Mucosa of rectum (tissue), 2 donors: ENCODE results near the gene CCDC85A.

ENCODE experiments used
- H3K27ac ChIP-seq, 2 donors: one replicate each; pipeline ENCODE4 v1.7.0; 2013; ENCODE audit warnings: inconsistent platforms in 2 of 2, low read depth in 2 of 2, low read length in 2 of 2
- H3K27me3 ChIP-seq, 2 donors: one replicate each; pipeline ENCODE4 v1.7.0; 2013; ENCODE audit warnings: low read length in 2 of 2; ENCODE audit not compliant: control insufficient read depth in 2 of 2, insufficient read depth in 2 of 2
- H3K36me3 ChIP-seq, 2 donors: one replicate each; pipeline ENCODE4 v1.7.0; 2013; ENCODE audit warnings: low read length in 2 of 2; ENCODE audit not compliant: control insufficient read depth in 2 of 2, insufficient read depth in 2 of 2
- H3K4me1 ChIP-seq, 2 donors: one replicate each; pipeline ENCODE4 v1.7.0; 2013; ENCODE audit warnings: low read length in 2 of 2, mild to moderate bottlenecking in 1 of 2; ENCODE audit not compliant: control insufficient read depth in 2 of 2, insufficient read depth in 2 of 2
- H3K4me3 ChIP-seq, 2 donors: one replicate each; pipeline ENCODE4 v1.7.0; 2013; ENCODE audit warnings: low read length in 2 of 2
- H3K9ac ChIP-seq, 2 donors: one replicate each; pipeline ENCODE4 v1.7.0; 2013; ENCODE audit warnings: low read length in 2 of 2, low read depth in 1 of 2, mild to moderate bottlenecking in 1 of 2
- H3K9me3 ChIP-seq, 2 donors: one replicate each; pipeline ENCODE4 v1.7.0; 2013; ENCODE audit warnings: low read length in 2 of 2; ENCODE audit not compliant: control insufficient read depth in 2 of 2
- donor health status: healthy.
- donor health status: Normal muscosa, but diverticular disease.

The CCDC85A gene

DNA sequence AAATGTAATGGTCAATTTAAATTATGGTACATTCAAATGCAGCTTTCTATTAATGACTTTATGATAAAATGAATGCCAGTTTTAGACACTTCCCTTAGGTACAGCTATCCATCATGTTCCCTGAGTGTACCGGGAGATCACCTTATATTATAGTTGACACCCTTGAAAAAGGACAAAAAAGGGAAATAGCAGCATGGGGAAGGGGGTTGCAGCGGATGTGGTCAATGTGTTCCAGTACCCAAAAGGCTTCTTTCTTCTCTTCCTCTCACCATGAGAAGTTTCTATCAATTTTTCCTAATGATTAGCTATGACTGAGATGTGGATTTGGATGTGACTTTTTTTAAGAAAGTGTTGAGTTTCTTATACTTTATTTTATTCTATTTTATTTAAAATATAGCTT, 154.4 kb downstream of the CCDC85A start:
- Histone ChIP-seq H3K9ac (no peak overlapping the region), H3K4me3 (no peak overlapping the region), H3K4me1 (no peaks in the 10 kb centered on the region), H3K36me3 (no peaks in the 10 kb centered on the region), H3K27me3 (no peaks in the 10 kb centered on the region), H3K27ac (no peak overlapping the region), H3K9me3 (no peaks in the 10 kb centered on the region)

DNA sequence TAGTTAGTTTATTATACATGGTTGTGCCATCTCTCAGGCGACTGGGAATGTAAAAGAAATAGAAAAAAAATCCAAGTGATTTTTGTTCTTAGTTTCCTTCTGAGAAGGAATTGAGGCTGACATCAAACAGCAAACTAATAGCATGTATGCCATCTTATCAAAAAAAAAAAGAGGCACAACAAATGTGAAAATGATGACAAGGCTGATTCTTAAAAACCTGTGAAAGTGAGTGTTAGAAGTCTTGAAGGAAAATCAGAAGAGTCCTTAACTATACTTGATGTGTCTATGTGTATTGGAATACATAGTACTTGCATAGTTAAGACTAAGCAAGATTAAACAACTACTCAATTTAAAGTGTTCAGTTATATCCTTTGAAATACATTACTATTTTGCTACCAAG, 161.0 kb downstream of the CCDC85A start:
- Histone ChIP-seq H3K27ac (no peak overlapping the region), H3K9ac (no peak overlapping the region), H3K4me3 (no peak overlapping the region), H3K36me3 (no peaks in the 10 kb centered on the region), H3K9me3 (no peaks in the 10 kb centered on the region), H3K4me1 (no peaks in the 10 kb centered on the region), H3K27me3 (no peaks in the 10 kb centered on the region)

DNA sequence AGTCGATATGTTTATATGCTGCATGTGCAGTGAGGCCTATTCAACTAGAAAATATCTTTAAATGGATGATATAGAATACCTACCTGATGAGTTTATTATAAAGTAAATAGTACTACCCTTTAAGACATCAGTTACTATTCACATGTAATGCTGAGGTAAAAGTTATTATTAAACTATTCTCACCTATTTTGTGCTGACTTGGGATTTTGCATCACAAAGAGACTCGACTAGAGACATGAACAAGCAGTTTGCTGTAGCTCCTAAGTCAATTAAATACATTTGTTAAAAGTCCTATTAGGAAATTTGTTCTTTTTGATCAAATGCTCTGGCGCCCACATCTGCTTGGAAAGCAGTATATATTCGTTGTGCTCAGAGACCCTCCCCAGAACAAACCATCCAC, 164.1 kb downstream of the CCDC85A start:
- no peak overlapping the region for H3K27ac ChIP-seq
- H3K27me3 ChIP-seq: no peaks in the 10 kb centered on the region
- H3K36me3 ChIP-seq: no peaks in the 10 kb centered on the region
- no peak overlapping the region for H3K9ac ChIP-seq
- H3K9me3 ChIP-seq: no peaks in the 10 kb centered on the region
- H3K4me3 ChIP-seq: no peak overlapping the region
- H3K4me1 ChIP-seq: no peaks in the 10 kb centered on the region

DNA sequence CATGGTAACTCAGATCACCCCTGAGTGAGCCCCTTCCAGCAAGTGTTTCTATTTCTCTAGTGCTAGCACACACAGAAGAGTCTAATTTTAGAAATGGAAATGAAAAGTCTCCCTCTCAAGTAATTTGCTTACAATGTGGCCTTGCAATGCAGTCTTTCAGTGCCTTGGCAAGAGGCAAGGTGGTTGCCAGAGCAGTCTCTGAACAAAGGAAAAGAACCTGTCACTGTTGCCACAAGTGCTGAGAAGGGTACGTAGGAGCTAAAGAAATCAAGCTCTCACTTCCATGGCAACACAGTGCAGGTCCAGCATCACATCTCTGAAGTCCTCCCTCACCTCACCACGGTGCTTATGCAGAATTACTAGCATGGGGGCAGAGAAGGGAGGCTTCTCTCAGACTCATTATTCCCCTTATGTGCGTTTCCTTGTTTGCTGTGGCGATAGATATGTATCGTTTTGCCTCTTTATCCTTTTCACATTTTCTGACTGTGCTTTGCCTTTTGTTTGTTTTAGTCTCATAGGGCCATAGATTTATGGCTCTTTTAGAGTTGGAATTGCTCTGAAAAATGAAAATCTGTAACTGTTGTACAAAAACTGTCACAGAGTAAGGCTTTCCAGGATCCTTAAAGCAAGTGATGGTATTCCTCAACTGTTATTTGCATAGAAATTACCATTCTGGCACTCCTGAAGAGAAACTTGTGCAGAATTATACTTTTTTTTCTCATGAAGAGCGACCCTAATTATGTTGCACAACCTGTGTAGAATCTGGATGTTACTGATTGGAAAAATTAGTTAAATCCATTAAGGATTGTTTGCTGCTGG, 164.8 kb downstream of the CCDC85A start:
- no peak overlapping the region for H3K27ac ChIP-seq
- H3K36me3 ChIP-seq: no peaks in the 10 kb centered on the region
- no peaks in the 10 kb centered on the region for H3K9me3 ChIP-seq
- H3K4me1 ChIP-seq: no peaks in the 10 kb centered on the region
- no peaks in the 10 kb centered on the region for H3K27me3 ChIP-seq
- H3K4me3 ChIP-seq: no peak overlapping the region
- no peak overlapping the region for H3K9ac ChIP-seq

DNA sequence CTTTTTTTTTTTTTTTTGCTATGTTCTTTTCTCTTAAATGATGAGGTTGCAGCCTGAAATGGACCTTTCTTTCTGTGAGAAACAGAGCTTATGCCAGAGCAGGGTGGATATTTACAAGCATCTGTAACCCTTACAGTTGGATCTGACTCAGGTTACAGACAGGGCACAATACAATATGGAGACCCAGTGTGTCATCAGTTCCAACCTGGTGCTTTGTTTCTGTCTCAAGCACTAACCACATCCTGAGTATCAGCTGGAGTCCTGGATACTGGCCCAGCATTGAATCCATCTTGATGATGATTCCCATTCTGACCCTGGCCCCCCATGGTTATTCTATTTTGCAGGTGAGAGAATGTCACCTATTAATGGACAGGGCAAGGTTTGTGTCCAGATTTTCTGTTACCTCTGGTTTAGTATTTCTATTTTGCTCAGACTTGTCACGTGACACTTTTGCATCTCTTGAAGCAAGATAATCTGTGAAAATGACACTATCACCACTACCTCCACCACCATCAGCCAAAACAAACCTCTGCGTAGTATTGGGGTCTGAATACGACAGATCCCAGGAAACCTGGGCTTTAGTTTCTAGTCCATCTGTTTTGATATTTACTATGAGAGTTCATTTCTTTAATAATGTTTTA, 174.0 kb downstream of the CCDC85A start:
- Histone ChIP-seq H3K36me3 (no peaks in the 10 kb centered on the region), H3K4me1 (no peaks in the 10 kb centered on the region), H3K9me3 (no peaks in the 10 kb centered on the region), H3K4me3 (no peak overlapping the region), H3K27ac (no peak overlapping the region), H3K9ac (no peak overlapping the region), H3K27me3 (no peaks in the 10 kb centered on the region)

DNA sequence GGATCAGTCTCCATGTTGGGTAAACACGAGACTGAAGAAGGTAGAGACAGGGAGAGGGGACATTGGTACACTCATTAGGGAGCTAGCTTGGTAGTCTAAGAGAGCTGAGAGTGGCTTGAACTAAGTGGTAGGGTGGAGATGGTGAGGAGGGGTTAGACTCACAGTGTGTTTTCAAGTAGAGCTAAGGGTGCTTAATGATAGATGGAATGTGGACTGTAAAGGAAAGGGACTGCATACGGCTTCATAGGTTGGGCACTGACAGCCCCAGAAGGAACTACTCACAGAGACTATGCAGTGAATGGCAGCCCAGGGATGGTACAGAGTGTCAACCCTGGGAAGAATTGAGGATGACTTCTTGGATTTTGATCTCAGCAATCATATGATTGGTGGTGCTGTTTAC, 178.1 kb downstream of the CCDC85A start:
- no peaks in the 10 kb centered on the region for H3K36me3 ChIP-seq
- no peaks in the 10 kb centered on the region for H3K9me3 ChIP-seq
- H3K9ac ChIP-seq: no peak overlapping the region
- no peaks in the 10 kb centered on the region for H3K4me1 ChIP-seq
- H3K4me3 ChIP-seq: no peak overlapping the region
- H3K27ac ChIP-seq: no peak overlapping the region
- H3K27me3 ChIP-seq: no peaks in the 10 kb centered on the region

DNA sequence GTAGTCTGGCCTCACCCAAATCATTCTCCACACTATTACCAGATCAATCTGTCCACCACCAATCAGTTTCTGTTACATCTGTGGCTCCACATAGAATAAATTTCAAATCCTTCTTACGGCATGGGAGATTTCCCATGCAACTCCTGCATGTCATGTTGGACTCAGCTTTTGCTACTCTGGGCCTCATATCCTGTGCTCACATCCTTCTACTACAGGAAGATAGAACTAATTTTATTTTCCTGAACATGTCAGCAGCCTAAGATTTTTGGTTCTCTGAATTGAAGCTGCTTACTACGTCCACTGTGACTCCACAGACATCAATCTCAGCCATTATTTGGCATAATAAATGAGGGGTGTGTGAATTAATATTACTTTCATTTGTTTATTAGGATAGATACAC, 181.1 kb downstream of the CCDC85A start:
- no peak overlapping the region for H3K27ac ChIP-seq
- no peak overlapping the region for H3K9ac ChIP-seq
- no peak overlapping the region for H3K4me3 ChIP-seq
- H3K36me3 ChIP-seq: no peaks in the 10 kb centered on the region
- H3K27me3 ChIP-seq: no peaks in the 10 kb centered on the region
- no peaks in the 10 kb centered on the region for H3K4me1 ChIP-seq
- no peaks in the 10 kb centered on the region for H3K9me3 ChIP-seq

DNA sequence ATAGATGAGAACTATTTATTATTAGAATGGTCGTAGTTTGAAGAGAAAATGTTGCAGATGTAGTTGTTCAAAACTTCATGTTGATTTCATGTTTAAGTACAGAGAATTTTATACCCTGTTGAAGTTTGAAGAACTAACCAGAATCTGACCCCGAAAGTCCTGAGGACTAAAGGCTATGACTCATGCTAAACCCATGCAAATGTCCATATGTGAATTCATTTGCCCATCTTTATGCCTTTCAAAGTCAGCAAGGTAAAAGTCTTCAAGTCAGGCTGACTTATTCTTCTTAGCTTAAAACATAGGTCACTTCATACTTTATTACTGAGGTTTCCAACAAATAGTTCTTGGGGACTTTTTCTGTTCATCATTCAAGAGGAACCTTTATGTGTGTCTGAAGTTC, 185.5 kb downstream of the CCDC85A start:
- Histone ChIP-seq H3K9me3 (no peaks in the 10 kb centered on the region), H3K9ac (no peak overlapping the region), H3K27ac (no peak overlapping the region), H3K4me1 (no peaks in the 10 kb centered on the region), H3K27me3 (no peaks in the 10 kb centered on the region), H3K4me3 (no peak overlapping the region), H3K36me3 (no peaks in the 10 kb centered on the region)

DNA sequence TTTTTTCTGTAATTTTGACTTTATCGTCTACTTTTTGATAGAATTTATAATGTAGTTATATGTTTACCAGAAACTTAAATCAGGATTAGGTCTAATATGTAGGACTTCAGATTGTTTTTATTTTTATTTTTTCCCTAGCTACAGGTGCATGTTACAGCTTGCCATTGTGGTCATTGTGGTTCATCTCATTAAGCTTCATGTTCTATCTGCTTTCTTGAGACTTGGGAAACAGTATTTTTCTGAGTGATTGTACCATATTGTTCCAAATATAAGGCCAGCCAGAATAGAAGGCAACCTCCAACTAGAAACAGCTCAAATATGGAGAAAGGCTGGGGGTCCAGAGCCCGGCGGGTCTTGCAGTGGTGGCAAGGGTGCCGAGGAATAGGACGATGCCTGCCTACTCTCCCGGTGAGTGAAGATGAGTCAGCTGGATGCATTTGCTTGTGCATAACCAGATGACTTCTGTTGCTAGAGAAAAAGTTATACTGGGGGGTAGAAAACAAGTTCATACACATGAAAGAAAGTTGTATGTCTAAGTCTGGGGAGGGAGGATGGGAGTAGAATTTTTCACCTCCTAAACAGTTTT, 188.4 kb downstream of the CCDC85A start:
- Histone ChIP-seq H3K27ac (no peak overlapping the region), H3K9ac (no peak overlapping the region), H3K27me3 (no peaks in the 10 kb centered on the region), H3K4me1 (no peaks in the 10 kb centered on the region), H3K4me3 (no peak overlapping the region), H3K36me3 (no peaks in the 10 kb centered on the region), H3K9me3 (no peaks in the 10 kb centered on the region)

DNA sequence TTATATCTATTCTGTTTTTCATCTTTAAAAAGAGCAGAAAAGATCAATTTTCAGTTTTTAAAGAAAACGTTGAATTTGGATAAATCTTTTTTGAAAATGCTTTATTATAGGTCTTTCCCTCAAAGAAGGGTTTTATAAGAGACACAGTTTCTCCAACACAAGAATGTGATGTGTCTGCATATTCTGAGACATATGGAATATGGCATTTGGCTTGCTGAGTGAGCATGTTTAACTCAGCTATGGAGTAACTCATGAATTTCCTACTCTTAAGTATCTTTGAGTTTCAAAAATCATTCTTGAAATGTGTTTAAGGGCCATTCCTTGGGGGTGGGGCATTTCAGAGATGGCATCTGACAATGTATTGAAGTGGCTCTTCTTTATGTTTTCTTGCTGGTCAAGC, 191.5 kb downstream of the CCDC85A start:
- H3K27me3 ChIP-seq: no peaks in the 10 kb centered on the region
- no peaks in the 10 kb centered on the region for H3K9me3 ChIP-seq
- H3K4me3 ChIP-seq: no peak overlapping the region
- no peak overlapping the region for H3K9ac ChIP-seq
- H3K36me3 ChIP-seq: no peaks in the 10 kb centered on the region
- no peaks in the 10 kb centered on the region for H3K4me1 ChIP-seq
- no peak overlapping the region for H3K27ac ChIP-seq
